HepG2 (cell line): ENCODE results near the gene EPHA3. TPM values are rescaled to one million over a fixed set of nuclear protein-coding genes. Genes with fewer than 3 reads are reported as not detected.

Source experiments
- ATAC-seq: fragments of 200-7000 bp; cut with Tn5 transposase; 3 replicates; pipeline ENCODE4 v1.9.1; 2020; ENCODE audit warnings: mild to moderate bottlenecking, moderate library complexity
- BruUV-seq: library from RNA; stranded (reverse); fragments of 400-500 nt; replicated peaks from 2 replicates; lab custom pipeline; 2021; lab: Mats Ljungman, UMichigan
- CTCF ChIA-PET: fragments of 300-600 bp; formaldehyde crosslinking; extraction: SDS; loops from one replicate; lab custom pipeline; 2021; ENCODE audit warnings: low total read pairs, inconsistent platforms, low intra/inter-chr PET ratio; lab: Yijun Ruan, JAX
- POLR2A ChIA-PET: fragments of 350-600 bp; sonication (Branson Sonifier 250); formaldehyde crosslinking; loops from one replicate; lab custom pipeline; 2020; ENCODE audit warnings: antibody characterized with exemption, inconsistent platforms; lab: Yijun Ruan, JAX
- DNase-seq: peaks from one replicate; pipeline ENCODE4 v3.0.0-alpha.2; 2015; ENCODE audit warnings: low spot score
- FAIRE-seq: peaks from 3 replicates; lab custom pipeline; 2011; peaks lifted over from hg19 to GRCh38; lab: Jason Lieb, UNC
- H2AFZ ChIP-seq: one replicate; pipeline ENCODE4 v1.6.1; 2011; ENCODE audit warnings: low read length, inconsistent platforms
- H3K27ac ChIP-seq: fragments of 300-600 bp; 3 replicates; pipeline ENCODE4 v1.8.0; 2011; ENCODE audit warnings: mixed run types, mild to moderate bottlenecking, mixed read lengths, low read length, inconsistent platforms; ENCODE audit not compliant: insufficient read depth; ENCODE audit errors: extremely low read length
- H3K27me3 ChIP-seq, 2 experiments: fragments of 200-600 bp in 1 of 2; 2 replicates in 1 of 2; 3 replicates in 1 of 2; pipeline versions ENCODE4 v1.6.0 to v1.8.0; 2011; ENCODE audit warnings: low read length in 2 of 2, mild to moderate bottlenecking in 2 of 2, moderate library complexity in 2 of 2, inconsistent platforms in 1 of 2; ENCODE audit not compliant: insufficient read depth in 2 of 2, control insufficient read depth in 1 of 2
- H3K36me3 ChIP-seq, 2 experiments: fragments of 200-600 bp in 1 of 2; replicated peaks in 1 of 2; 2 replicates in 1 of 2; 3 replicates in 1 of 2; pipeline versions ENCODE4 v1.5.1 to v1.8.0; 2011; ENCODE audit warnings: low read length in 2 of 2, inconsistent platforms in 1 of 2; ENCODE audit not compliant: insufficient read depth in 2 of 2, control insufficient read depth in 1 of 2
- H3K4me1 ChIP-seq: 2 replicates; pipeline ENCODE4 v1.5.1; 2012; ENCODE audit warnings: low read length, inconsistent platforms; ENCODE audit not compliant: insufficient read depth
- H3K4me2 ChIP-seq: 2 replicates; pipeline ENCODE4 v1.6.0; 2011; ENCODE audit warnings: low read depth, low read length, inconsistent platforms
- H3K4me3 ChIP-seq, 3 experiments: fragments of 200-600 bp in 1 of 3; sonication (generic), shearing (Covaris generic) in 1 of 3; replicated peaks in 1 of 3; 2 replicates each; pipeline ENCODE4 v1.5.1; 2011 to 2016; ENCODE audit warnings: low read length in 3 of 3, inconsistent platforms in 2 of 3, low read depth in 2 of 3, mild to moderate bottlenecking in 2 of 3, control low read depth in 1 of 3, mixed read lengths in 1 of 3; ENCODE audit not compliant: insufficient read depth in 1 of 3
- H3K79me2 ChIP-seq: one replicate; pipeline ENCODE4 v1.6.1; 2011; ENCODE audit warnings: low read length, inconsistent platforms; ENCODE audit not compliant: insufficient read depth
- H3K9ac ChIP-seq: 2 replicates; pipeline ENCODE4 v1.6.0; 2011; ENCODE audit warnings: mild to moderate bottlenecking, low read depth, low read length, inconsistent platforms; ENCODE audit not compliant: insufficient read depth
- H3K9me3 ChIP-seq: 2 replicates; pipeline ENCODE4 v1.5.1; 2012; ENCODE audit warnings: mild to moderate bottlenecking, low read length
- H4K20me1 ChIP-seq: 2 replicates; pipeline ENCODE4 v1.6.0; 2011; ENCODE audit warnings: inconsistent platforms, mild to moderate bottlenecking, low read length, moderate library complexity; ENCODE audit not compliant: insufficient read depth
- FOXO1 ChIP-seq: sonication (generic); formaldehyde crosslinking; IDR thresholded peaks from 2 replicates; pipeline ENCODE4 v1.4.0; 2020; ENCODE audit warnings: missing genetic modification reagents
- NR3C1 ChIP-seq: sonication (generic); formaldehyde crosslinking; IDR thresholded peaks from 2 replicates; pipeline ENCODE4 v1.4.0; 2020; ENCODE audit warnings: missing genetic modification reagents
- ZBTB37 ChIP-seq: sonication (generic); formaldehyde crosslinking; IDR thresholded peaks from 2 replicates; pipeline ENCODE4 v1.4.0; 2020; ENCODE audit warnings: mild to moderate bottlenecking, missing genetic modification reagents
- WGBS: methylation state at CpG from one replicate; pipeline ENCODE4 v1.1.6; 2017; ENCODE audit warnings: low lambda C conversion rate; 5-methylcytosine and 5-hydroxymethylcytosine counted together
- in situ Hi-C: cut with HindIII; loops from 2 replicates; pipeline ENCODE4 v1.10.0; 2017; ENCODE audit warnings: low pct_unique_long_range_greater_than_20kb; ENCODE audit not compliant: extremely low pct_ligation_motif_present
- intact Hi-C: fragments of 100-400 bp; cut with micrococcal nuclease; formaldehyde crosslinking; loops from one replicate; pipeline ENCODE4 v1.10.0; 2022; ENCODE audit not compliant: unreplicated experiment
- polyA plus RNA-seq, 8 experiments: library from polyadenylated mRNA; depleted of rRNA in 3 of 8; stranded (reverse) in 7 of 8; unstranded in 1 of 8; fragments of >200 nt; fragmentation: Illumina TruSeq in 4 of 8; extraction: Trizol in 4 of 8; gene quantifications; 2 replicates each; pipeline versions ENCODE4 v1.2.1 to v1.2.3, GENCODE V29; 2011 to 2016; ENCODE audit warnings: low read depth in 4 of 8, missing spikeins in 1 of 8, mixed read lengths in 1 of 8; ENCODE audit not compliant: insufficient read depth in 1 of 8
- total RNA-seq, 5 experiments: library from RNA; depleted of rRNA; stranded (reverse); fragments of >200 nt; fragmentation: Illumina TruSeq; extraction: Trizol; gene quantifications; 2 replicates each; pipeline ENCODE4 v1.2.3, GENCODE V29; 2016; ENCODE audit warnings: low read depth in 1 of 5
- TF ChIP-seq, protein P1 (sequence below): sonication (generic); formaldehyde crosslinking; IDR thresholded peaks from 2 replicates; pipeline ENCODE4 v1.4.0; 2020; ENCODE audit warnings: low read depth, mild to moderate bottlenecking, missing genetic modification reagents
- TF ChIP-seq, protein P2 (sequence below): sonication (generic); formaldehyde crosslinking; IDR thresholded peaks from 2 replicates; pipeline ENCODE4 v1.4.0; 2020; ENCODE audit warnings: missing genetic modification reagents, borderline replicate concordance

Gene EPHA3
- total and polyA plus RNA-seq, 2 of the 13 experiments (the other 11 are each of a cell fraction or from before 2014, with no cell fraction given), result 0.01 TPM; not detected in 1

DNA sequence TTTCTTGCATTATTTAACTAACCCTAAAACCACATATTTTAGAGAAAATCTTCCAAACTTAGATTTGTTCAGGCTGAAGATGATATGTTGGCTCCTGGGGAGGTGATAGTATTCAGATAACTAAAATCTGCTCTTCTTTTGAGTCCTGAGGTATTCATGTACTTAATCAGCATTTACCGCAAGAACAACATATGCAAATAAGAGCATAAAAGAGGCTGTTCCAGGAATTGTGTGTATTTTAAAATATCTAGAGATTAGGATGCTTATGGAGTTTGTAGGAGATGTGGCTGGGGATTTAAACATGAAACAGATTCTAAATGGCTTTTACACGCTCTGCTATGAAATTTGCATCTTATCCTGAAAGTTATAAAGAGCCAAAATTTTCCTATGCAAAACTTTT is 298.2 kb downstream of the EPHA3 start:
- ATAC-seq, result no peak
- in situ Hi-C loops (no loop called here), intact Hi-C loops (loop anchor here (10.0 kb wide), 1 partner anchor 51 kb away; no protein-coding TSS in a partner anchor)
- Histone ChIP-seq H3K79me2 (no peaks in the 10 kb centered on the region), H4K20me1 (no peaks in the 10 kb centered on the region), H3K4me3 (no peak overlapping the region), H3K4me1 (no peaks in the 10 kb centered on the region), H3K27me3 (no peaks in the 10 kb centered on the region), H3K9me3 (no peaks in the 10 kb centered on the region), H3K4me2 (no peak overlapping the region), H3K27ac (no peak overlapping the region), H3K36me3 (no peaks in the 10 kb centered on the region), H3K9ac (no peak overlapping the region), H2AFZ (no peak overlapping the region)
- POLR2A ChIA-PET, result no interaction called here
- CTCF ChIA-PET, result no interaction called here
- WGBS, result 2% methylated on average over 2 of the region's 2 CpGs
- FAIRE-seq, result no peak
- DNase-seq, result no peak
- TF ChIP-seq NR3C1 (CRISPR knock-in tag), result no peak
- TF ChIP-seq, protein P1, sequence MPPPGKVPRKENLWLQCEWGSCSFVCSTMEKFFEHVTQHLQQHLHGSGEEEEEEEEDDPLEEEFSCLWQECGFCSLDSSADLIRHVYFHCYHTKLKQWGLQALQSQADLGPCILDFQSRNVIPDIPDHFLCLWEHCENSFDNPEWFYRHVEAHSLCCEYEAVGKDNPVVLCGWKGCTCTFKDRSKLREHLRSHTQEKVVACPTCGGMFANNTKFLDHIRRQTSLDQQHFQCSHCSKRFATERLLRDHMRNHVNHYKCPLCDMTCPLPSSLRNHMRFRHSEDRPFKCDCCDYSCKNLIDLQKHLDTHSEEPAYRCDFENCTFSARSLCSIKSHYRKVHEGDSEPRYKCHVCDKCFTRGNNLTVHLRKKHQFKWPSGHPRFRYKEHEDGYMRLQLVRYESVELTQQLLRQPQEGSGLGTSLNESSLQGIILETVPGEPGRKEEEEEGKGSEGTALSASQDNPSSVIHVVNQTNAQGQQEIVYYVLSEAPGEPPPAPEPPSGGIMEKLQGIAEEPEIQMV (CRISPR knock-in tag), result no peak
- no peak for TF ChIP-seq ZBTB37 (CRISPR knock-in tag)
- TF ChIP-seq, protein P2, sequence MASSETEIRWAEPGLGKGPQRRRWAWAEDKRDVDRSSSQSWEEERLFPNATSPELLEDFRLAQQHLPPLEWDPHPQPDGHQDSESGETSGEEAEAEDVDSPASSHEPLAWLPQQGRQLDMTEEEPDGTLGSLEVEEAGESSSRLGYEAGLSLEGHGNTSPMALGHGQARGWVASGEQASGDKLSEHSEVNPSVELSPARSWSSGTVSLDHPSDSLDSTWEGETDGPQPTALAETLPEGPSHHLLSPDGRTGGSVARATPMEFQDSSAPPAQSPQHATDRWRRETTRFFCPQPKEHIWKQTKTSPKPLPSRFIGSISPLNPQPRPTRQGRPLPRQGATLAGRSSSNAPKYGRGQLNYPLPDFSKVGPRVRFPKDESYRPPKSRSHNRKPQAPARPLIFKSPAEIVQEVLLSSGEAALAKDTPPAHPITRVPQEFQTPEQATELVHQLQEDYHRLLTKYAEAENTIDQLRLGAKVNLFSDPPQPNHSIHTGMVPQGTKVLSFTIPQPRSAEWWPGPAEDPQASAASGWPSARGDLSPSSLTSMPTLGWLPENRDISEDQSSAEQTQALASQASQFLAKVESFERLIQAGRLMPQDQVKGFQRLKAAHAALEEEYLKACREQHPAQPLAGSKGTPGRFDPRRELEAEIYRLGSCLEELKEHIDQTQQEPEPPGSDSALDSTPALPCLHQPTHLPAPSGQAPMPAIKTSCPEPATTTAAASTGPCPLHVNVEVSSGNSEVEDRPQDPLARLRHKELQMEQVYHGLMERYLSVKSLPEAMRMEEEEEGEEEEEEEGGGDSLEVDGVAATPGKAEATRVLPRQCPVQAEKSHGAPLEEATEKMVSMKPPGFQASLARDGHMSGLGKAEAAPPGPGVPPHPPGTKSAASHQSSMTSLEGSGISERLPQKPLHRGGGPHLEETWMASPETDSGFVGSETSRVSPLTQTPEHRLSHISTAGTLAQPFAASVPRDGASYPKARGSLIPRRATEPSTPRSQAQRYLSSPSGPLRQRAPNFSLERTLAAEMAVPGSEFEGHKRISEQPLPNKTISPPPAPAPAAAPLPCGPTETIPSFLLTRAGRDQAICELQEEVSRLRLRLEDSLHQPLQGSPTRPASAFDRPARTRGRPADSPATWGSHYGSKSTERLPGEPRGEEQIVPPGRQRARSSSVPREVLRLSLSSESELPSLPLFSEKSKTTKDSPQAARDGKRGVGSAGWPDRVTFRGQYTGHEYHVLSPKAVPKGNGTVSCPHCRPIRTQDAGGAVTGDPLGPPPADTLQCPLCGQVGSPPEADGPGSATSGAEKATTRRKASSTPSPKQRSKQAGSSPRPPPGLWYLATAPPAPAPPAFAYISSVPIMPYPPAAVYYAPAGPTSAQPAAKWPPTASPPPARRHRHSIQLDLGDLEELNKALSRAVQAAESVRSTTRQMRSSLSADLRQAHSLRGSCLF (CRISPR knock-in tag), result no peak
- TF ChIP-seq FOXO1, result no peak
- BruUV-seq, result no TSS peak
